SKM-1 (cell line): ENCODE data around the gene MZF1.
"Not testable (repeated sequence)": the region's sequence is repeated elsewhere in the genome, so short reads cannot be mapped to it uniquely, and the experiment has no call there.

Experiments used
- DNase-seq: peaks from one replicate; lab custom pipeline; 2025; ENCODE audit not compliant: unreplicated experiment; lab: John Stamatoyannopoulos, UW

MZF1 gene

GRCh38 chr19:58543826-58544590 is 29.1 kb downstream of the MZF1 start, which contains the start of gene TRIM28:
Gene TRIM28, plus strand, starts transcription at chr19:58544064. Its CDS starts 694 bp downstream, at chr19:58544758.
- DNase-seq, result no peak

GRCh38 chr19:58542641-58543372 is 30.3 kb downstream of the MZF1 start:
- DNase-seq, result not testable (repeated sequence)

- not testable (repeated sequence) for DNase-seq
Measured at GRCh38 chr19:58539169-58539559, 34.0 kb downstream of the MZF1 start.

GRCh38 chr19:58538257-58539168 is 34.6 kb downstream of the MZF1 start:
- DNase-seq, result no peak

GRCh38 chr19:58536852-58537798 is 36.0 kb downstream of the MZF1 start:
- DNase-seq, result no peak

GRCh38 chr19:58535857-58536256 is 37.3 kb downstream of the MZF1 start:
- DNase-seq, result no peak

GRCh38 chr19:58531034-58531840 is 41.9 kb downstream of the MZF1 start:
- DNase-seq, result no peak

GRCh38 chr19:58529405-58529804 is 43.7 kb downstream of the MZF1 start:
- DNase-seq, result no peak

- no peak for DNase-seq
Measured at GRCh38 chr19:58522709-58523108, 50.4 kb downstream of the MZF1 start.

- no peak for DNase-seq
Measured at GRCh38 chr19:58521651-58522050, 51.5 kb downstream of the MZF1 start.

GRCh38 chr19:58520257-58520599 is 52.9 kb downstream of the MZF1 start:
- no peak for DNase-seq

- peak; percentile 66 for DNase-seq
Measured at GRCh38 chr19:58519355-58520256, 53.5 kb downstream of the MZF1 start, which contains the start of gene ZBTB45. Gene ZBTB45, minus strand, starts transcription at chr19:58519810. Its CDS starts 2,137 bp downstream, at chr19:58517673.

GRCh38 chr19:58519087-58519354 is 54.1 kb downstream of the MZF1 start:
- peak; percentile 0 for DNase-seq

GRCh38 chr19:58518256-58519086 is 54.7 kb downstream of the MZF1 start:
- no peak for DNase-seq

GRCh38 chr19:58516964-58517833 is 55.9 kb downstream of the MZF1 start:
- DNase-seq, result no peak

GRCh38 chr19:58516246-58516836 is 56.8 kb downstream of the MZF1 start:
- DNase-seq, result no peak
